Trophoblast cell (in vitro differentiated cells and primary cell): ENCODE data around the gene SLX4IP.

Source experiments
- DNase-seq, 2 donors: peaks; one replicate each; pipeline ENCODE4 v3.0.0-alpha.2; 2016
- H2AFZ ChIP-seq: 2 replicates; pipeline ENCODE4 v1.6.1; 2013; ENCODE audit warnings: low read length, moderate library complexity, mild to moderate bottlenecking; ENCODE audit not compliant: insufficient read depth, poor library complexity
- H2AK5ac ChIP-seq: 2 replicates; pipeline ENCODE4 v1.6.1; 2013; ENCODE audit warnings: mild to moderate bottlenecking, low read length
- H2BK120ac ChIP-seq: 2 replicates; pipeline ENCODE4 v1.6.1; 2013; ENCODE audit warnings: low read length, mild to moderate bottlenecking, moderate library complexity; ENCODE audit not compliant: insufficient read depth, poor library complexity
- H2BK12ac ChIP-seq: 2 replicates; pipeline ENCODE4 v1.6.1; 2013; ENCODE audit warnings: mild to moderate bottlenecking, low read length, moderate library complexity
- H2BK5ac ChIP-seq: 2 replicates; pipeline ENCODE4 v1.6.1; 2013; ENCODE audit warnings: low read length, low read depth, moderate library complexity, mild to moderate bottlenecking; ENCODE audit not compliant: poor library complexity
- H3K14ac ChIP-seq: 2 replicates; pipeline ENCODE4 v1.6.1; 2013; ENCODE audit warnings: mild to moderate bottlenecking, low read length
- H3K18ac ChIP-seq: 2 replicates; pipeline ENCODE4 v1.6.1; 2013; ENCODE audit warnings: mild to moderate bottlenecking, low read length
- H3K23ac ChIP-seq: 2 replicates; pipeline ENCODE4 v1.6.1; 2013; ENCODE audit warnings: low read length
- H3K27ac ChIP-seq: 2 replicates; pipeline ENCODE4 v1.5.1; 2013; ENCODE audit warnings: low read depth, mild to moderate bottlenecking, inconsistent platforms, low read length, moderate library complexity
- H3K27me3 ChIP-seq: 2 replicates; pipeline ENCODE4 v1.6.1; 2013; ENCODE audit warnings: inconsistent platforms, mild to moderate bottlenecking, low read length, moderate library complexity; ENCODE audit not compliant: insufficient read depth
- H3K36me3 ChIP-seq, 2 experiments: 1 replicate in 1 of 2; 2 replicates in 1 of 2; pipeline ENCODE4 v1.6.1; 2013; ENCODE audit warnings: low read length in 2 of 2, mild to moderate bottlenecking in 2 of 2, moderate library complexity in 1 of 2; ENCODE audit not compliant: insufficient read depth in 2 of 2, control insufficient read depth in 1 of 2
- H3K4ac ChIP-seq: 2 replicates; pipeline ENCODE4 v1.6.1; 2013; ENCODE audit warnings: low read depth, mild to moderate bottlenecking, low read length, moderate library complexity
- H3K4me1 ChIP-seq, 2 experiments: 1 replicate in 1 of 2; 2 replicates in 1 of 2; pipeline ENCODE4 v1.6.1; 2013; ENCODE audit warnings: low read length in 2 of 2, mild to moderate bottlenecking in 2 of 2, moderate library complexity in 1 of 2; ENCODE audit not compliant: insufficient read depth in 2 of 2, control insufficient read depth in 1 of 2
- H3K4me2 ChIP-seq: 2 replicates; pipeline ENCODE4 v1.6.1; 2013; ENCODE audit warnings: inconsistent platforms, mild to moderate bottlenecking, low read length, moderate library complexity
- H3K4me3 ChIP-seq: 2 replicates; pipeline ENCODE4 v1.5.1; 2013; ENCODE audit warnings: mild to moderate bottlenecking, low read depth, low read length, inconsistent platforms
- H3K79me1 ChIP-seq: one replicate; pipeline ENCODE4 v1.6.1; 2013; ENCODE audit warnings: low read length
- H3K79me2 ChIP-seq: 2 replicates; pipeline ENCODE4 v1.6.1; 2013; ENCODE audit warnings: low read length, mild to moderate bottlenecking; ENCODE audit not compliant: control insufficient read depth, insufficient read depth, poor library complexity
- H3K9ac ChIP-seq: 2 replicates; pipeline ENCODE4 v1.6.1; 2013; ENCODE audit warnings: mild to moderate bottlenecking, low read length
- H3K9me3 ChIP-seq: 2 replicates; pipeline ENCODE4 v1.6.1; 2013; ENCODE audit warnings: low read depth, mild to moderate bottlenecking, control low read depth, inconsistent platforms, low read length; ENCODE audit not compliant: insufficient read depth
- H4K12ac ChIP-seq: 2 replicates; pipeline ENCODE4 v1.6.1; 2013; ENCODE audit warnings: low read depth, mild to moderate bottlenecking, low read length, moderate library complexity
- H4K8ac ChIP-seq: 2 replicates; pipeline ENCODE4 v1.6.1; 2013; ENCODE audit warnings: low read depth, mild to moderate bottlenecking, low read length, moderate library complexity
- H4K91ac ChIP-seq: one replicate; pipeline ENCODE4 v1.6.1; 2013; ENCODE audit warnings: low read depth, mild to moderate bottlenecking, low read length, moderate library complexity
- WGBS: extraction: QIAGEN DNeasy Blood & Tissue Kit; methylation state at CpG from one replicate; pipeline ENCODE4 v1.1.7; 2013; ENCODE audit warnings: missing lambda C conversion rate; ENCODE audit not compliant: insufficient read length, insufficient coverage; ENCODE audit errors: extremely low coverage; 5-methylcytosine and 5-hydroxymethylcytosine counted together

Gene SLX4IP

GRCh38 chr20:10555865-10556308 is 120.8 kb downstream of the SLX4IP start:
- no peak overlapping the region for H2BK120ac ChIP-seq
- H3K14ac ChIP-seq: no peak overlapping the region
- H4K12ac ChIP-seq: no peak overlapping the region
- no peak overlapping the region for H3K4me2 ChIP-seq
- no peaks in the 10 kb centered on the region for H3K79me2 ChIP-seq
- H3K9ac ChIP-seq: no peak overlapping the region
- H4K8ac ChIP-seq: no peak overlapping the region
- no peak overlapping the region for H3K18ac ChIP-seq
- no peak overlapping the region for H2BK12ac ChIP-seq
- no peak overlapping the region for H2AK5ac ChIP-seq
- no peak overlapping the region for H3K4ac ChIP-seq
- peak in 1 of 2 donors; percentile 50 for DNase-seq
- H4K91ac ChIP-seq: no peak overlapping the region
- H3K27ac ChIP-seq: peak overlapping the region; percentile 57
- no CpG with 5 or more reads among the region's 5 CpGs for WGBS
- H2BK5ac ChIP-seq: no peak overlapping the region
- peaks cover 10% of the 10 kb centered on the region for H3K79me1 ChIP-seq
- no peak overlapping the region for H2AFZ ChIP-seq
- no peaks in the 10 kb centered on the region for H3K27me3 ChIP-seq
- no peak overlapping the region for H3K23ac ChIP-seq
- H3K4me1 ChIP-seq: peaks cover 9 to 14% of the 10 kb centered on the region in 2 experiments
- H3K36me3 ChIP-seq: no peaks in the 10 kb centered on the region
- H3K4me3 ChIP-seq: no peak overlapping the region
- H3K9me3 ChIP-seq: no peaks in the 10 kb centered on the region

- Histone ChIP-seq H2BK12ac (peak overlapping the region; percentile 94), H4K12ac (no peak overlapping the region)
- WGBS: no CpG with 5 or more reads among the region's 2 CpGs
These were observed 121.5 kb downstream of the SLX4IP start for GRCh38 chr20:10556519-10557083.

GRCh38 chr20:10557685-10558084 is 122.6 kb downstream of the SLX4IP start:
- Histone ChIP-seq H2AK5ac (peak overlapping the region; percentile 15), H3K4me3 (no peak overlapping the region), H3K4me1 (peaks cover 5 to 9% of the 10 kb centered on the region in 2 experiments), H2BK5ac (no peak overlapping the region), H2AFZ (no peak overlapping the region), H3K27ac (no peak overlapping the region), H4K12ac (no peak overlapping the region), H3K27me3 (no peaks in the 10 kb centered on the region), H3K36me3 (no peaks in the 10 kb centered on the region), H3K14ac (no peak overlapping the region), H4K91ac (peak overlapping the region; percentile 26), H3K4me2 (no peak overlapping the region), H3K79me2 (no peaks in the 10 kb centered on the region), H2BK12ac (peak overlapping the region; percentile 18), H2BK120ac (no peak overlapping the region), H3K79me1 (peaks cover 5% of the 10 kb centered on the region), H3K18ac (peak overlapping the region; percentile 14), H3K9ac (no peak overlapping the region), H3K9me3 (peaks cover 3% of the 10 kb centered on the region), H3K4ac (no peak overlapping the region), H3K23ac (no peak overlapping the region), H4K8ac (no peak overlapping the region)
- DNase-seq: no peak
- no CpG with 5 or more reads among the region's 6 CpGs for WGBS

More at GRCh38 chr20:10556519-10557083, 121.5 kb downstream of the SLX4IP start:
- Histone ChIP-seq H3K9me3 (no peaks in the 10 kb centered on the region), H3K79me2 (no peaks in the 10 kb centered on the region), H3K27ac (no peak overlapping the region), H3K36me3 (no peaks in the 10 kb centered on the region), H3K14ac (peak overlapping the region; percentile 44), H3K4me3 (no peak overlapping the region), H3K27me3 (no peaks in the 10 kb centered on the region), H2AFZ (no peak overlapping the region), H3K4ac (peak overlapping the region; percentile 27), H4K8ac (no peak overlapping the region), H3K79me1 (peaks cover 10% of the 10 kb centered on the region), H2BK120ac (no peak overlapping the region), H2BK5ac (peak overlapping the region; percentile 82), H3K4me1 (peaks cover 9 to 14% of the 10 kb centered on the region in 2 experiments), H3K23ac (no peak overlapping the region), H3K4me2 (no peak overlapping the region), H2AK5ac (peak overlapping the region; percentile 76), H4K91ac (peak overlapping the region; percentile 70), H3K18ac (peak overlapping the region; percentile 85), H3K9ac (no peak overlapping the region)
- no peak for DNase-seq

- Histone ChIP-seq H2BK5ac (peak overlapping the region; percentile 59), H3K23ac (no peak overlapping the region), H2BK12ac (peak overlapping the region; percentile 24), H4K12ac (no peak overlapping the region), H3K27ac (peak overlapping the region; percentile 72), H3K79me1 (peaks cover 5% of the 10 kb centered on the region), H3K4me2 (peak overlapping the region; percentile 23), H3K4ac (no peak overlapping the region), H4K8ac (no peak overlapping the region), H2AFZ (no peak overlapping the region), H3K79me2 (no peaks in the 10 kb centered on the region), H3K27me3 (no peaks in the 10 kb centered on the region), H2BK120ac (peak overlapping the region; percentile 57), H3K9ac (no peak overlapping the region), H3K4me1 (peaks cover 5 to 9% of the 10 kb centered on the region in 2 experiments), H3K4me3 (no peak overlapping the region), H3K14ac (no peak overlapping the region), H3K18ac (no peak overlapping the region), H3K36me3 (no peaks in the 10 kb centered on the region), H4K91ac (peak overlapping the region; percentile 71), H3K9me3 (peaks cover 3% of the 10 kb centered on the region), H2AK5ac (no peak overlapping the region)
- peak in 1 of 2 donors; percentile 21 for DNase-seq
- no CpG with 5 or more reads among the region's 9 CpGs for WGBS
These were observed 123.6 kb downstream of the SLX4IP start for GRCh38 chr20:10558635-10559187.
